Stimulated activated CD4-positive, alpha-beta T cell treated with anti-CD3 and anti-CD28 coated beads, Interleukin-1b, Interleukin-23, amount 100 ng/mL, for 24 hours (primary cell): ENCODE results near the gene ABTB2.

Experiments
- DNase-seq, 4 experiments: peaks; one replicate each; pipeline ENCODE4 v3.0.0-alpha.2; 2020; ENCODE audit warnings: low read depth in 4 of 4, low spot score in 1 of 4

ABTB2 gene

GRCh38 chr11:34317666-34318065, 40.1 kb downstream of the ABTB2 start:
- DNase-seq: no peak

GRCh38 chr11:34317036-34317360, 40.8 kb downstream of the ABTB2 start:
- DNase-seq: no peak

- DNase-seq: no peak
Observed at GRCh38 chr11:34316347-34317035, 41.3 kb downstream of the ABTB2 start.

- DNase-seq: no peak
Observed at GRCh38 chr11:34315394-34315793, 42.4 kb downstream of the ABTB2 start.

GRCh38 chr11:34314936-34315335, 42.9 kb downstream of the ABTB2 start:
- no peak for DNase-seq

GRCh38 chr11:34314176-34314575, 43.6 kb downstream of the ABTB2 start:
- DNase-seq: no peak

- no peak for DNase-seq
Observed at GRCh38 chr11:34313099-34313517, 44.7 kb downstream of the ABTB2 start.

GRCh38 chr11:34311126-34311525, 46.7 kb downstream of the ABTB2 start:
- no peak for DNase-seq

- no peak for DNase-seq
Observed at GRCh38 chr11:34309965-34310364, 47.8 kb downstream of the ABTB2 start.

GRCh38 chr11:34308913-34309585, 48.8 kb downstream of the ABTB2 start:
- DNase-seq: no peak

GRCh38 chr11:34308049-34308912, 49.5 kb downstream of the ABTB2 start:
- no peak for DNase-seq

GRCh38 chr11:34305780-34306179, 52.0 kb downstream of the ABTB2 start:
- DNase-seq: no peak

- DNase-seq: no peak
Observed at GRCh38 chr11:34305193-34305592, 52.6 kb downstream of the ABTB2 start.

GRCh38 chr11:34303028-34303570, 54.7 kb downstream of the ABTB2 start:
- DNase-seq: no peak

GRCh38 chr11:34302046-34302921, 55.5 kb downstream of the ABTB2 start:
- no peak for DNase-seq

- no peak for DNase-seq
Observed at GRCh38 chr11:34300926-34301295, 56.9 kb downstream of the ABTB2 start.

GRCh38 chr11:34300026-34300925, 57.5 kb downstream of the ABTB2 start:
- no peak for DNase-seq

GRCh38 chr11:34299284-34299972, 58.4 kb downstream of the ABTB2 start:
- no peak for DNase-seq

GRCh38 chr11:34298871-34299270, 58.9 kb downstream of the ABTB2 start:
- no peak for DNase-seq
